Inflammatory macrophage treated with lipopolysaccharide for 1 hour (primary cell): ENCODE results near the gene ACSS3.
"Not testable (repeated sequence)": the region's sequence is repeated elsewhere in the genome, so short reads cannot be mapped to it uniquely, and the experiment has no call there.

Experiments
- DNase-seq, 2 donors: peaks; one replicate each; pipeline ENCODE4 v3.0.0-alpha.2; 2020 to 2022

The ACSS3 gene

DNA sequence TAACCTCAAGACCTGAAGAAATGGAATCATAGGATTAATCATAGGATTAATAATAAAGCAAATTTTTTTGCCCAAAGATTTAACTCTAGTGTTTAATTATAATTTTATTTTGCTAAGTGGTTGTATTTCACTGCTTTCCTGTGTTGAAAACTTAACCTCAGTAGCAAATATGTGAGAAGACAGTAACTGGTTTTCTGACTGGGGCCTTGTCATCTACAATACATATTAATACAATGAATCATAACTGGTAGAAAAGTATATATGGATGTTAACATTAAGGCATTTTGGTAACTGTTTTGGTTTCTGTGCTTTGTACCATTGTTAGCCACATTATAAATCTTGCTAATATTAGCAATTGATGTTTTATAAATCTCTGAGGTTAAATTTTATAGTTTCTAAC lies 92.2 kb downstream of the ACSS3 start:
- no peak for DNase-seq

DNA sequence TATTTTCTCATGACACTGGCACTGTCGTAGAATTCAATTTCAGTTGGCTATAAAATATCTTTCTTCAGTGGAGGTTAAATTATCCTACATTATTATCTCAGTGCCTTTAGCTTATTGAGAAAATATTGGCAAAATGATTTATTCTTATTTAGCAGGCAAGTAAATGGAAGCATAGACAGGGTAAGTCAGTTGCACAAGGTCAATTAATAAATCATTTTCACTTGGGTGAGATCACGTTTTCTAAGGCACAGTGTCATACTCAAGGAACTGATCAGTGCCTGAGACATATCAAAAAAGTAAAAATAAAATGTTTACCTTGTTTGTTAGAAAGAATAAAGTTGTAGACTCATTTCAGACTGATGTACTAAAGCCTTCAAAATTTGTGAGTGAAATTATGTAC lies 95.0 kb downstream of the ACSS3 start:
- DNase-seq, result no peak

DNA sequence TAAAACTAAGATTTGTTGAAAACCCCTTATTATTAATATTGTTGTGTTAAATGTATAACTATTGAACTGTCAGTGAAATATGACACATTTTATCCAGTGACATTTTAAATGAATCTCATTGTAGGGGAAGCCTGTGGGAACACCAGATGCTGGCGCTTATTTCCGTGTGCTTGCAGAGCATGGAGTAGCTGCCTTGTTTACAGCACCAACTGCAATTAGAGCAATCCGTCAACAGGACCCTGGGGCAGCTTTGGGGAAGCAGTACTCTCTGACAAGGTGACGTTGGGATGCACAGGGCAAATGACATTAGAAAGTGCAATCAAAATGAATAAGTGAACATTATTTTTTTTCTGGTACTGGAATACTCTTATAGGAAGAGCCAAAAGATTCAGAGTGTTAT lies 96.8 kb downstream of the ACSS3 start:
- no peak for DNase-seq

DNA sequence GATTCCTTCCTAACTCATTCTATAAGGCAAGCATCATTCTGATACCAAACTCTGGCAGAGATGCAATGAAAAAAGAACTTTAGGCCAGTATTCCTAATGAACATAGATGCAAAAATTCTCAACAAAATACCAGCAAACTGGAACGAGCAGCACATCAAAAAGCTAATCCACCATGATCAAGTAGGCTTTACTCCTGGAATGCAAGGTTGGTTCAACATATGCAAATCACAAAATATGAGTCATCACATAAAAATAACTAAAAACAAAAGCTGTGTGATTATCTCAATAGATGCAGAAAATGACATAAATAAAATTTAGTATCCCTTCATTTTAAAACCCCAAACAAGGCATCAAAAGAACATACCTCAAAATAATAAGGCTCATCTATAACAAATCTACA lies 98.9 kb downstream of the ACSS3 start:
- no peak for DNase-seq

DNA sequence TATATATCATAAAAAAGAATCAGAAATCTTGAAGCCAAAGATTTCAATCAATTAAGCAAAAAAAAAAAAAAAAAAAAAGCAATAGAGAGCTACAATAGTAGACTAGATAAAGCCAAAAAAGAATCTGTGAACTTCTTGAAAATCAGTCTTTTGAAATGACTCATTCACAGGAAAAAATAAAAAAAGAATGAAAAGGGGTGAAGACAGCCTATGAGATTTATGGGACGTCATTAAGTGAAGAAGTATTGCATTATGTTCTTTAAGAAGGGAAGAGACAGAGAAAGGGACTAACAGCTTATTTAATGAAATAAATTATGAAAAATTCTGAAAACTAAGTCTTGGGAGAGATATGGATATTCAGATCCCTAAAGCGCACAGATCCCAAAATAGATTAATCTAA lies 103.8 kb downstream of the ACSS3 start:
- no peak for DNase-seq

DNA sequence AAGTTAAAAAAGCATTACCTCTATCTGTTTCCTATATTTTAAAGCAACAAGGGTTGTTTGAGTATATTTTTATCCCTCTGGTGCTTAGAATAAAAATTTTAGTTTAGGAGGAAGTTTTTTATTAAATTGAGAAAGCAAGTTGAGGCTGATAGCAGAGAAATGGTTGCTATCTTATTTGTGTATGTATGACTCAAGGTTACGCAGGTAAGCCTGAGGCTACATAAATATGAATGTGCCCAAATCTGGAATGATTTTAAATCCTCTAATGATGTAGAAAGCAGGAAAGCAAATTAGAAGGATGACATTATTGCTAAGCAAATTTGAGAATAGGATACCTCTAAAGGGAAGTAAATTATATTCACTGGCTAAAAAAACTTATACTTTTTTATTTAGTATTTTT lies 109.8 kb downstream of the ACSS3 start:
- no peak for DNase-seq

GRCh38 chr12:81196595-81196994 lies 118.7 kb downstream of the ACSS3 start:
- DNase-seq, result no peak

GRCh38 chr12:81200561-81200960 lies 122.7 kb downstream of the ACSS3 start:
- not testable (repeated sequence) for DNase-seq

DNA sequence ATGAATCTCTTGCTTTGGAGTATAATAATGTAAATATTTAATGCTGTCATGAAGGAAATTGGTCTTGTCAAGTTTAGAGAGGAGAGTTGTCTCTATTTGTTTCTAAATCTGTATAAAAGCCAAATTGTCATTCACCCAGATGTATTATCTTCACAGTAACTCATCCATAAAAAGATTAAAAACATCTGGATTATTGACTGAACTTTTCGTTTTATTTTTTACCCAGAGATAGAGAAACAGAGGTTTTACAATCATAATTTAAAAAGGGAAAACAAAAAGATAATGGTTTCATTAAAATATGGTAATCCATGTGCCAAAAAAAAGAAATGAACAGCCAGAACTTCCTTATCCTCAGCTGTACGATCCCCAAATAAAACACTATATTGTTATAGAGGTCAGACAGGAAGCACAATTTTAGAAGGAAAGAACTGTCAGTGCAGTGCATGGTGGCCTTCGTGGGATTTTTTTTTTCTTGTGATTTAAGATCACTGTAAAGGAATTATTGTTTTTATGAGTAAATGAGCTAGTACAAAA lies 125.9 kb downstream of the ACSS3 start:
- no peak for DNase-seq

GRCh38 chr12:81205416-81205815 lies 127.5 kb downstream of the ACSS3 start:
- DNase-seq, result no peak

DNA sequence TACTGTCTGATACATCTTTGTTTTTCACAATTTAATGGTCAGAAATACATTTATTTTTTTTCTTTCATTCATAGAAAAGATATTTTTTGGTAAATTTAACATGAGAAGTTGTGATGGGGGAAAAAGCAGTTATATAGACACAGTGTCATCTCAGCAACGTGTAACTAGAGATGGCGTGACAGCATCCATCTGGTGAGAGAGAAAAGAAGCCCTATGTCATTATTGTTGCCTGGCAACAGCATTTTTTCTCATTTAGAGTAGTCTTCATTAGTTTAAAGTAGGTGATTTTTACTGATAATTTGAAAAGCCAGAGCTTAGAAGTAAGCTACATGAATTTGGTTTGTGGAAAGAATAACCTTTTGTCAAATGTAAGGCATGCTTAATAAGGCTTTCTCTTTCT lies 128.6 kb downstream of the ACSS3 start:
- DNase-seq, result no peak

GRCh38 chr12:81207173-81207572 lies 129.3 kb downstream of the ACSS3 start:
- no peak for DNase-seq

DNA sequence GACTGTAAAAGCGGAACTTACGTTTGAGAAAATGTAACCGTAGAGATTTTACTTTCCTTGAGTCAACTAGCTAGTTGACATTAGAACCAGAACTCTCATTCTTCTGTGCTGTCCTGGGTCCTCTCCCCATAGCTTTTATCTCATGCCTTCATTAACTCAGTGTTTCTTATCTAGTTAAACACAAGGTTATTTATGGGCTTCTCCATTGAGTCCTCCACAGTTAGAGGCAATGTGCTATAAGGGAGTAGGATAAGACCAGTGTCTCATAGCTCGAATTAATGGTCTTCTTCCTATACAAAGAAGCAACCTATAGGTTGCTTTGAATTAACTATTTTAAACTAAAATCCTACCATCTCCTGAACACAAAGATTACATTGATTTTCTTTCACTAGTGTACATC lies 129.8 kb downstream of the ACSS3 start:
- DNase-seq, result no peak

DNA sequence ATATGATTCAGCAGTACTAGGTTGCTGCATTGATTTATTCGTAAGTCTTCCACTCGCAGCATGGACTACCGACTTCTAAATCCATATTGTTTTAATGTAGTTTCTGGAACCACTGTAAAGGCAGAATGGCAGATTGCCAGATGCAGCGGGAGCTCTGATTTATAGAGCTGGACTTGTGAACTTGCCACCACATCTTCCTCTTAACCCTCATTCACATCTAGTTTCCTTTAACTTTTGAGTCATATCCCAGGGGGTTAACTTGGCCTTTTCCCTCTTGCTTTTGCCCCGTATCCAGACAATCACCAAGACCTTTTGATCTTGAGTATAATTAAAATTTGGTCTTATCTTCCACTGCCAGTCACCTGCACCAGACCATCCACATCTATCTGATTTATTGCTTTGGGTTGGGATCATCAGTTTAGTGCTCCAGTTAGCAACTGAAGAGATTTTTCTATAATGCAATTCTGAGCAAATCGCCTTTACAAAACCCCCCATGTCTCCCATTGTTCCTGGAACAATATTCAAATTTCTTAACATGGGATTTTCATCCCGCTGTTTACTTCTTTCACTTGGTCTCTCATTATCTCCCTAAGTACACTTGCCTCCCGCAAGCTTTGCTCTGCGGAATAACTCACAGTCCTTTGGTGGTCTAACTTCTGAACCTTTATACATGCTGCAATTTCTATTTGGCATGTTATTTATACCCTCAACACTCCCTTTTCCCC lies 130.5 kb downstream of the ACSS3 start:
- no peak for DNase-seq

DNA sequence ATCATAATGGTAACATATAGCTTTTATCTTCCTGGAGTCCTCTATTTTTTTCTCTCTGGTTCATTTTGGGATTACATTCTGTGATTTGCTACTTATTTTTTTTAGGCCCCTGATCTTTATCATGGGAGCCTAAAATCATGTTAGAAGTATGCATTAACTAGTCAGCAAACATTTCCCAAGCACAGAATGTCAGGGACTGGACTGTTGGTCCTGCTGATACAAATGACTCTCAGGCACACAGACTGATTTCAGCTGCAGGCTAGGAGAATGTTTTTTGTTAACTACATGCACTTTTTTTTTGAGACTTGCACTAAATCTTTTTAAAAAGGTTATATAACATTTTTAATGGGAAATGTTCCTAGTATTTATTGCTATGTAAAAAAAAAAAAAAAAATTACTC lies 131.1 kb downstream of the ACSS3 start:
- no peak for DNase-seq

- not testable (repeated sequence) for DNase-seq
These were observed 131.9 kb downstream of the ACSS3 start for GRCh38 chr12:81209772-81210225.

DNA sequence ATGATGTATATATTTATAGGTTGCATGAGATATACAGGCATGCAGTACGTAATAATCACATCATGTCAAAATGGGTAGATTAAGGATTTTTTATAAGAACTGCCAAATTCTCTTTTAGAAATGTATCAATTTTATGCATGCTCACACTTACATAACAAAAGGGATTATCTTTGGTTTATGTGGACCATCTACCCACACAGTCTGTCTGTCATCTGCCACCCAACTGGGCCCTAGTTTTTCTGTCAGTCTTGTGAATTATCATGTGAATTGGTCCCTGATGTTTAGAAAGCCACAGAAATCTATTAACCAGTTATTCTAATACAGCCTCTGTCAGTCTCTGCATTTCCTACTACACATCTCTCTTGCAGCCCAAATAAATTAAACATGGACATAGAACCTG lies 133.4 kb downstream of the ACSS3 start:
- DNase-seq, result no peak

DNA sequence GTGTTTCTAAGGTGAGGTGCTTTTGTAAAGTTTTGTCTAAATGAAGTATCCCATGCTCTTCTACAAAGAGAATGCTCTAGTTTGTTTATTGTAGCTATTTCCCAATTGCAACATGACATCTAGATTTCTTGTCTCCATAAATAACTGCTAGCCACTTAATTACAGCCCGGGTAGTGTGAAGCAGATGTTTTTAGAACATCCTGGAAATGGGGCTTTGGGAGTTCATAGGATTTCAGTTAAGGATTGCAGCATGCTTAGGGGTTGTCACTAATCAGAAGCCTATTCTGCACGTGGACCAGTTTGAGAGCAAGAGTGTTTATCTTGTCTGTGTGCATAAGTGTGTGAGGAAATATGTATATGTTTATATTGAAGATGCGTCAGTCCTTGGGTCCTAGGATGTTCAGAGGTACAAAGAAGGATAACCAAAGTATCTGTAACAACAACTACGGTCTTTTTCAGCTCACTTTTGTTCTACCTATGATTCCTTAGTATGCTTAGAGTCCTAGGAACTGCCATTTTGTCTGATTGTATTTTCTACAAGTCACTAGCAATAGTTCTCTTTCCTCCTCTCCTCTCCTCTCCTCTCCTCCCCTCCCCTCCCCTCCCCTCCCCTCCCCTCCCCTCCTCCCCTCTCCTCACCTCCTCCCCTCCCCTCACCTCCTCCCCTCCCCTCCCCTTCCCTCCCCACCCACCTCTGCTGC lies 135.3 kb downstream of the ACSS3 start:
- no peak for DNase-seq

- no peak for DNase-seq
These were observed 138.9 kb downstream of the ACSS3 start for GRCh38 chr12:81216739-81217138.

DNA sequence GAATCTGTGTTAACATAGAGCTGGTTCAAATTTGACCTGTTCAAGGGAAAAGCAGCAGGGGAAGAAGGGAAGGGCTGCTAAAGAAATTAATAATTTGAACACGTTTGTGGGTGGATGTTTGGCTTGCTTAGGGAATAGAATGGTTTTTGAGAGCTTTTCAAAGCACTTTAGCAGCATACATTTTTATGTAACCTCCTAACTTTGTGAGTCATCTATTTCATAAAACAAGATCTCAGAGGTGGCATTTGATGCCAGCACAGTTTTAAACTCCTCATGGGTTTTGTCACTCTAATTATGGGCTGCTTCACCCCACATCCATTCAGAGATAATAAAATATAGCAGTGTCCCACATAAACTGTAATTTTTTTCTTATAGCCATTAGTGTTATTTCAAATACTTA lies 143.8 kb downstream of the ACSS3 start:
- no peak for DNase-seq

DNA sequence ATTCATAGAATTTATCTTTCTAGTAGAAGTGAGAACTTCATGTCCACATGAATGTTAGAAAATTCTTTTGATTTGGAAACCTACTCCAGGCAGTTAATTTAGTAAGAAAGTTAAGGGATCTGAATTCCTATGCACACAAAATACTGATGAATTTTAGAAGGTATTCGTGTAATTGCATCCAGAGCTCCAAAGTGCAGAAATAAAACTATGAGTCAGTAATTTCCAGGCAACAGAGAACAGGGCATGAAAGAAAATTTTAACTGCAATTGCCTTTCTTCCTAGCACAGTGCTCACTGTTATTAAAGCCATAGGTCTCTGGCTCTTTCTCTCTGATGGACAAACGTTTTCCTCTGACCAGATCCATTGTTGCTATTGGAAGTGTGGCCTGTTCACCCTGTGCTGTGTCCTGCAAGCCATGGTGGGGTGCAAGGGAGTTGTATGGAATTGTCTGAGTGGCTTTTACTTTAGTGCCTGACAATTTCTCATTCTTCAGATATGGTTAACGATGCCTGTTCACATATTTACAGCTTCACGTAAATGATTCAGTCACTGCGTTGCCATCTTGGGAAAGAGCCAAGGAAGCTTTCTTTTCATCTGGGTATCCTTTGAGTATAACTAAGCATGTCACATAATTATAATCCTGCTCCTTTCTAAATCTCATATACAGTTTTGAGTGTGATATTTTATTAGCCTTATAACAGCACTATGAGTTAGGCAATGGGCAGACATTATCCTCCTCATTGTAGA lies 145.1 kb downstream of the ACSS3 start:
- DNase-seq, result no peak

DNA sequence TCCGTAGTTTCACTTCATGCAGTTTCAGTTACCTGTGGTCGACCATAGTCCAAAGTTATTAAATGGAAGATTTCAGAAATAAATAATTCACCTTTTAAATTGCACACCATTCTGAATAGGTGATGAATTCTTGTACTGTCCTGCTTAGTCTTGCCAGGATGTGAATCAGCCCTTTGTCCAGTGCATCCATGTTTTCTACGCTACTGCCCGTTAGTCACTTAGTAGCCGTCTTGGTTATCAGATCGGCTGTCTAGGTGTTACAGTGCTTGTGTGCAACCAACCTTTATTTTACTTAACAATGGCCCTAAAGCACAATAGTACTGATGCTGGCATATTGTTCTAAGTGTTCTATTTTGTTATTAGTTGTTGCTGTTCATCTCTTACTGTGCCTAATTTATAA lies 146.7 kb downstream of the ACSS3 start:
- no peak for DNase-seq

DNA sequence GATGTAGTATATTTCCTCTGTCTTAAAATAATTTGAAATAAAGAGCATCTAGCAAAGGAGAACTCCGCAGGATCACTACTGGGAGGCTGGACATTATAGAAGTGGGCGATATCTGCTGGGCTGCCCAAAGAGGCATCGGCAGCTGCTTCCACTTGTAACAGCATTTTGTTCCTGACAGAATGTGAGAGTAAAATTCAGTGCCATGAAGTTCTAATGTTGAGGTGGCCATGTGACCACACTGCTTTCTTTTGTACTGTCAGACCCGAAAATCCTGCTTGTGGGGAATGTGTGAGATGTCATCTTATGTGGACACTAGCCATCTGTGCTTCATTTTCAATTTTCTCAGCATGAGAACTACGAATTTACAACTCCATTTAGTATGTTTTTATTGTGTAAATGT lies 151.9 kb downstream of the ACSS3 start:
- no peak for DNase-seq
